ENCODE results near the gene TMEM212. TPM values are rescaled to one million over a fixed set of nuclear protein-coding genes. Genes with fewer than 3 reads are reported as not detected.

Gene TMEM212
- total RNA-seq, 4 donors from 2014 or later: not detected

- TF ChIP-seq POLR2A (IDR thresholded peaks at IDR 0.05): no peak
- peak; percentile 26 for TF ChIP-seq POLR2AphosphoS5 (IDR thresholded peaks at IDR 0.05)
- Histone ChIP-seq H3K9me3 (no peaks in the 10 kb centered on the region), H3K27ac (peak overlapping the region; percentile 20 to 80 (median 80))
Observed at GRCh38 chr3:171806200-171807128, 36.7 kb upstream of the TMEM212 start.

DNA sequence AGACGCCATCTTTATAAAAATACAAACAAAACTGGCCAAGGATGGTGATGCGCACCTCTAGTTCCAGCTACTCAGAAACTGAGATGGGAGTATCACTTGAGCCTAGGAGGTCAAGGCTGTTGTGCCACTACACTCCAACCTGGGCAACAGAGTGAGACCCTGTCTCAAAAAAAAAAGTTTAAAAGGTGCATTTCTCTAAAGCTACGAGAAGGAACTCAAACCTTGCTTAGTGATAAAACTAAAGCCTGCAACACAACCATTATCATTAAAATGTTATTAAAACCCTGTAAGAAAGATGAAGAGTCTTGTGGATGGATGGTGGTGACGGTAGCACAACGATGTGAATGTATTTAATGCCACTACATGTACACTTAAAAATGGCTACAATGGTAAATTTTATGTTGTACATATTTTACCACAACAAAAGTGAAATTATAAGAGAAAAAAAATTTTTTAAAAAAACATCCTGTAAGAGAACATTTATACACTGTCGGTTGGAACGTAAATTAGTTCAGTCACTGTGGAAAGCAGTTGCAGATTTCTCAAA, 35.9 kb upstream of the TMEM212 start:
- no peaks in the 10 kb centered on the region for H3K27me3 ChIP-seq
- TF ChIP-seq CTCF (IDR thresholded peaks at IDR 0.05) (no peak), EP300 (IDR thresholded peaks at IDR 0.05) (no peak), POLR2AphosphoS5 (IDR thresholded peaks at IDR 0.05) (no peak), POLR2A (IDR thresholded peaks at IDR 0.05) (no peak)
- no peaks in the 10 kb centered on the region for H3K36me3 ChIP-seq
- peak overlapping the region in 3 of 4 donors; percentile 79 to 80 (median 80) for H3K27ac ChIP-seq
- no peak for ATAC-seq
- 93 to 97% methylated on average over 6 of the region's 7 CpGs for whole genome bisulfite sequencing, 2 donors (ENCODE audit: low coverage in 1 of 2)
- H3K4me3 ChIP-seq: no peak overlapping the region
- peaks cover 7 to 68% (median 18%) of the 10 kb centered on the region in 3 donors for H3K4me1 ChIP-seq
- no peaks in the 10 kb centered on the region for H3K9me3 ChIP-seq

More at GRCh38 chr3:171806200-171807128, 36.7 kb upstream of the TMEM212 start:
- Histone ChIP-seq H3K36me3 (no peaks in the 10 kb centered on the region), H3K27me3 (no peaks in the 10 kb centered on the region), H3K4me1 (peaks cover 9 to 74% (median 23%) of the 10 kb centered on the region in 3 donors), H3K4me3 (no peak overlapping the region)
- WGBS, 2 donors (ENCODE audit: low coverage in 1 of 2): 32 to 57% methylated on average over 3 to 5 of the region's 5 CpGs
- ATAC-seq: no peak

DNA sequence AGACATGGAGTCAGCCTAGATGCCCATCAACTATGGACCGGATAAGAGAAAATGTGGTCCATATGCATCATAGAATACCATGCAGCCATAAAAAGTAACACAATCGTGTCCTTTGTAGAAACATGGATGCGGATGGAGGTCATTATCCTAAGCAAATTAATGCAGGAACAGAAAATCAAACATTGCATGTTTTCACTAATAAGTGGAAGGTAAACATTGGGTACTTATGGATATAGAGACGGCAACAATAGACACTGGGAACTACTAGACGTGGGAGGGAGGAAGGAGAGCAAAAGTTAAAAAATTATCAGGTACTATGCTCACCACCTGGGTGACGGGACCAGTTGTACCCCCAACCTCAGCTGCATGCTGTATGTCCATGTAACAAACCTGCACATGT, 35.3 kb upstream of the TMEM212 start:
- Histone ChIP-seq H3K36me3 (no peaks in the 10 kb centered on the region), H3K4me1 (peaks cover 7 to 62% (median 12%) of the 10 kb centered on the region in 3 donors), H3K4me3 (no peak overlapping the region), H3K9me3 (no peaks in the 10 kb centered on the region), H3K27me3 (no peaks in the 10 kb centered on the region), H3K27ac (peak overlapping the region in 2 of 4 donors; percentile 19 to 92)
- TF ChIP-seq CTCF (IDR thresholded peaks at IDR 0.05) (no peak), EP300 (IDR thresholded peaks at IDR 0.05) (no peak), POLR2A (IDR thresholded peaks at IDR 0.05) (no peak), POLR2AphosphoS5 (IDR thresholded peaks at IDR 0.05) (no peak)
- WGBS, 2 donors (ENCODE audit: low coverage in 1 of 2): 94 to 97% methylated on average over 6 of the region's 6 CpGs
- ATAC-seq: no peak

DNA sequence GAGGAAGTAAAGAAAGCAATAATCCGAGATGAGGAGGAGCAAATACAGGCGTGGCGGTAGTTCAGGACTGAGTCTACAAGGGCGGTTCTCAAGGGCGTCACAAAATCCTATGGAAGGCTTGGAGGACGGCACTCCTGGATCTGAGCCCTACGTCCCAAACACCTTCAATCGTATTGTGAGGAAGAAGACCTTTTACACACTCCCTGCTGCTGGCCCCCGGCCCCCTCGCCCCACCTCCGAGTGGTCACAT, 33.6 kb upstream of the TMEM212 start:
- Histone ChIP-seq H3K27ac (peak overlapping the region; percentile 91 to 94 (median 92)), H3K36me3 (no peaks in the 10 kb centered on the region), H3K4me3 (peak overlapping the region; percentile 71 to 81), H3K4me1 (peaks cover 5 to 50% (median 9%) of the 10 kb centered on the region in 3 donors), H3K27me3 (no peaks in the 10 kb centered on the region), H3K9me3 (no peaks in the 10 kb centered on the region)
- TF ChIP-seq CTCF (IDR thresholded peaks at IDR 0.05) (no peak), EP300 (IDR thresholded peaks at IDR 0.05) (no peak), POLR2A (IDR thresholded peaks at IDR 0.05) (no peak), POLR2AphosphoS5 (IDR thresholded peaks at IDR 0.05) (no peak)
- peak; percentile 2 for ATAC-seq
- WGBS, 2 donors (ENCODE audit: low coverage in 1 of 2): 2 to 5% methylated on average over 7 to 8 of the region's 11 CpGs

GRCh38 chr3:171809861-171810628, 33.1 kb upstream of the TMEM212 start, which contains the start of gene PLD1:
Gene PLD1 (minus strand): TSS chr3:171810483. CDS start chr3:171738051, 72,432 bp downstream.
- H3K27me3 ChIP-seq: no peaks in the 10 kb centered on the region
- peak within 1 kb of the TSS; percentile 91 to 94 (median 92) for H3K27ac ChIP-seq
- H3K4me1 ChIP-seq: peaks cover 3 to 45% (median 7%) of the 10 kb centered on the region in 3 donors
- peak; percentile 77 for ATAC-seq
- H3K4me3 ChIP-seq: peak within 1 kb of the TSS; percentile 71 to 81
- TF ChIP-seq POLR2AphosphoS5 (IDR thresholded peaks at IDR 0.05) (peak; percentile 80), CTCF (IDR thresholded peaks at IDR 0.05) (peak in 2 of 4 experiments; percentile 12 to 37), EP300 (IDR thresholded peaks at IDR 0.05) (no peak), POLR2A (IDR thresholded peaks at IDR 0.05) (peak; percentile 35 to 55)
- no peaks in the 10 kb centered on the region for H3K9me3 ChIP-seq
- WGBS, 2 donors (ENCODE audit: low coverage in 1 of 2): 0% methylated on average over 8 of the region's 78 CpGs; no CpG with 5 or more reads in 1 of the 2 donors
- no peaks in the 10 kb centered on the region for H3K36me3 ChIP-seq
